Caco-2 (cell line): ENCODE data around the gene OASL. TPM values are rescaled to one million over a fixed set of nuclear protein-coding genes. Genes with fewer than 3 reads are reported as not detected.

Source experiments
- BruUV-seq: library from RNA; stranded (reverse); fragments of 400-500 nt; replicated peaks from 2 replicates; lab custom pipeline; 2021; lab: Mats Ljungman, UMichigan
- CTCF ChIA-PET: fragments of 300-600 bp; sonication (Branson Sonifier 250); formaldehyde crosslinking; loops from one replicate; lab custom pipeline; 2022; ENCODE audit warnings: antibody characterized with exemption; lab: Charles Lee
- POLR2A ChIA-PET: fragments of 300-600 bp; sonication (Branson Sonifier 250); formaldehyde crosslinking; loops from one replicate; lab custom pipeline; 2022; ENCODE audit warnings: antibody characterized with exemption; lab: Charles Lee
- DNase-seq, 2 experiments: peaks; one replicate each; pipeline versions ENCODE4 v3.0.0 to v3.0.0-alpha.2; 2020 to 2022
- H3K27me3 ChIP-seq: replicated peaks from 2 replicates; pipeline ENCODE4 v1.6.0; 2011; ENCODE audit warnings: low read length; ENCODE audit not compliant: control insufficient read depth, insufficient read depth
- H3K36me3 ChIP-seq: 2 replicates; pipeline ENCODE4 v1.5.1; 2011; ENCODE audit warnings: low read length; ENCODE audit not compliant: control insufficient read depth, insufficient read depth
- H3K4me1 ChIP-seq: fragments of 250-450 bp; sonication (Bioruptor Pico); 2 replicates; pipeline ENCODE4 v1.5.1; 2020; ENCODE audit warnings: mild to moderate bottlenecking
- H3K4me3 ChIP-seq: 2 replicates; pipeline ENCODE4 v1.5.1; 2011; ENCODE audit warnings: low read depth, mild to moderate bottlenecking, control low read depth, low read length
- H3K9me3 ChIP-seq: fragments of 250-450 bp; sonication (Bioruptor Pico); 2 replicates; pipeline ENCODE4 v1.5.1; 2020; ENCODE audit warnings: mild to moderate bottlenecking, moderate library complexity
- H3K27ac Mint-ChIP-seq: one replicate; pipeline ENCODE4 v1.8.0; 2022; ENCODE audit warnings: mixed read lengths; ENCODE audit not compliant: unreplicated experiment
- H3K27me3 Mint-ChIP-seq: one replicate; pipeline ENCODE4 v1.8.0; 2022; ENCODE audit warnings: mixed read lengths; ENCODE audit not compliant: insufficient read depth, unreplicated experiment
- H3K36me3 Mint-ChIP-seq: one replicate; pipeline ENCODE4 v1.8.0; 2022; ENCODE audit warnings: mild to moderate bottlenecking, mixed read lengths; ENCODE audit not compliant: insufficient read depth, unreplicated experiment
- H3K4me1 Mint-ChIP-seq: one replicate; pipeline ENCODE4 v1.8.0; 2022; ENCODE audit warnings: low read depth, mixed read lengths; ENCODE audit not compliant: unreplicated experiment
- H3K4me3 Mint-ChIP-seq: one replicate; pipeline ENCODE4 v1.8.0; 2022; ENCODE audit warnings: mild to moderate bottlenecking, moderate library complexity, mixed read lengths; ENCODE audit not compliant: unreplicated experiment
- H3K9me3 Mint-ChIP-seq: one replicate; pipeline ENCODE4 v1.8.0; 2022; ENCODE audit warnings: mixed read lengths; ENCODE audit not compliant: unreplicated experiment
- CTCF ChIP-seq, 2 experiments: fragments of 200-600 bp in 1 of 2; IDR thresholded peaks; 1 replicate in 1 of 2; 2 replicates in 1 of 2; pipeline versions ENCODE4 v1.5.1 to v1.8.0; 2011 to 2022; ENCODE audit warnings: antibody characterized with exemption in 1 of 2, control low read depth in 1 of 2, inconsistent platforms in 1 of 2, low read depth in 1 of 2, low read length in 1 of 2, mild to moderate bottlenecking in 1 of 2, moderate library complexity in 1 of 2; ENCODE audit not compliant: insufficient read depth in 1 of 2, severe bottlenecking in 1 of 2, unreplicated experiment in 1 of 2
- intact Hi-C: fragments of 100-400 bp; cut with micrococcal nuclease; formaldehyde crosslinking; loops from one replicate; pipeline ENCODE4 v1.10.0; 2022; ENCODE audit not compliant: unreplicated experiment
- total RNA-seq: library from RNA; stranded (reverse); gene quantifications from 2 replicates; pipeline ENCODE4 v1.2.3, GENCODE V29; 2022

OASL gene
- total RNA-seq, 1 experiment from 2014 or later = 0.11 TPM

DNA sequence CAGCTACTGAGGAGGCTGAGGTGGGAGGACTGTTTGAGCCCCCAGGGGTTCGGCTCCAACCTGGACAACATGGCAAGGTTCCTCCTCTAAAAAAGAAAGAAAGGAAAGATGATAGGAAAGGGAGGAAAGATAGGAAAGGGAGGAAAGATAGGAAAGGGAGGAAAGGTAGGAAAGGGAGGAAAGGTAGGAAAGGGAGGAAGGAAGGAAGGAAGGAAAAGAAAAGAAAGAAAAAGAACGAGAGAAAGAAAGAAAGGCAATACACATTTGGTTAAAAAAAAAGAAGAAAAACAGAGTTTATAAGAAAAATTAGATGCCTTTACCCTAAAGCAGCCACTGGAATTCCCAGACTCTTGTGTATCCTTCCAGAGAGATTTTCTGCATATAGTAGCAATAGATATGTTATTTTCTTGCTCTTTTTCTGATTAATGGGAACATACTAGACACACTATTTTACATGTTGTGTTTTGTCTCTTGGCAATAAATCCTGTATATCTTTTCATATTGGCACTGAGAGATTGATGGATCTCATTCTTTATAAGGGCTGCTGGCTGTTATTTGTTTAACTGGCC, 48.5 kb downstream of the OASL start:
- peaks cover 9% of the 10 kb centered on the region for H3K36me3 ChIP-seq

GRCh38 chr12:120989687-120990086, 49.4 kb downstream of the OASL start:
- Mint-ChIP-seq H3K4me3 (no peak overlapping the region), H3K36me3 (peaks cover 55% of the 10 kb centered on the region), H3K27me3 (no peaks in the 10 kb centered on the region), H3K9me3 (peaks cover 17% of the 10 kb centered on the region), H3K4me1 (peaks cover 13% of the 10 kb centered on the region), H3K27ac (no peak overlapping the region)
- Histone ChIP-seq H3K27me3 (no peaks in the 10 kb centered on the region), H3K4me1 (peaks cover 4% of the 10 kb centered on the region), H3K9me3 (no peaks in the 10 kb centered on the region), H3K4me3 (no peak overlapping the region), H3K36me3 (peaks cover 5% of the 10 kb centered on the region)
- TF ChIP-seq CTCF (IDR thresholded peaks at IDR 0.05; ENCODE audit: insufficient read depth in 1 of 2, low read depth in 1 of 2, low read length in 1 of 2, severe bottlenecking in 1 of 2, unreplicated experiment in 1 of 2) = no peak
- ChIA-PET POLR2A (interaction anchor here (1.1 kb wide), 1 partner anchor 9 kb away, joined by 3 read pairs; no protein-coding TSS in a partner anchor), CTCF (no interaction called here)
- intact Hi-C loops = no loop called here
- BruUV-seq = no TSS peak
- no peak for DNase-seq

More for the DNA sequence above, 48.5 kb downstream of the OASL start:
- Mint-ChIP-seq H3K36me3 (peaks cover 62% of the 10 kb centered on the region), H3K27ac (no peak overlapping the region), H3K27me3 (no peaks in the 10 kb centered on the region), H3K4me3 (no peak overlapping the region), H3K9me3 (peaks cover 25% of the 10 kb centered on the region), H3K4me1 (peaks cover 13% of the 10 kb centered on the region)
- no TSS peak for BruUV-seq
- Histone ChIP-seq H3K4me1 (no peaks in the 10 kb centered on the region), H3K4me3 (no peak overlapping the region), H3K27me3 (no peaks in the 10 kb centered on the region), H3K9me3 (no peaks in the 10 kb centered on the region)
- TF ChIP-seq CTCF (IDR thresholded peaks at IDR 0.05; ENCODE audit: insufficient read depth in 1 of 2, low read depth in 1 of 2, low read length in 1 of 2, severe bottlenecking in 1 of 2, unreplicated experiment in 1 of 2) = no peak
- DNase-seq = no peak
- CTCF ChIA-PET = no interaction called here
- POLR2A ChIA-PET = no interaction called here
- intact Hi-C loops = no loop called here

DNA sequence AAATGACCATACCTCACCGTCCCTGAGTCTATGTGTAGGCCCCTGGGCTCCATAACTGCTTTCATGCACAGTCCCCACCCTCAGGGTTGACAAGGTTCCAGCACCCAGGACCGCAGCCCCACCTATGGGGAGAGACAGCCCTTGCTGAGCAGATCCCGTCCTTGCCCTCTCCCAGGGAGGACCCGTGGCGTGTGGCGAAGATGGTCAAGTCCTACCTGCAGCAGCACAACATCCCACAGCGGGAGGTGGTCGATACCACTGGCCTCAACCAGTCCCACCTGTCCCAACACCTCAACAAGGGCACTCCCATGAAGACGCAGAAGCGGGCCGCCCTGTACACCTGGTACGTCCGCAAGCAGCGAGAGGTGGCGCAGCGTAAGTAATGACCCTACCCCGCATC, 50.4 kb downstream of the OASL start:
- POLR2A ChIA-PET = no interaction called here
- intact Hi-C loops = no loop called here
- Mint-ChIP-seq H3K4me3 (no peak overlapping the region), H3K27me3 (no peaks in the 10 kb centered on the region), H3K27ac (no peak overlapping the region), H3K36me3 (peaks cover 56% of the 10 kb centered on the region), H3K9me3 (peaks cover 11% of the 10 kb centered on the region), H3K4me1 (peaks cover 23% of the 10 kb centered on the region)
- Histone ChIP-seq H3K4me3 (no peak overlapping the region), H3K36me3 (peaks cover 5% of the 10 kb centered on the region), H3K9me3 (no peaks in the 10 kb centered on the region), H3K4me1 (peaks cover 14% of the 10 kb centered on the region), H3K27me3 (no peaks in the 10 kb centered on the region)
- no peak for DNase-seq
- no TSS peak for BruUV-seq
- TF ChIP-seq CTCF (IDR thresholded peaks at IDR 0.05; ENCODE audit: insufficient read depth in 1 of 2, low read depth in 1 of 2, low read length in 1 of 2, severe bottlenecking in 1 of 2, unreplicated experiment in 1 of 2) = no peak
- CTCF ChIA-PET = no interaction called here
